HG02840 (cell line): Measurements from ENCODE around the gene ARMC5.
"Not testable (repeated sequence)": the region's sequence is repeated elsewhere in the genome, so short reads cannot be mapped to it uniquely, and the experiment has no call there.

Experiments
- ATAC-seq: cut with Tn5 transposase; IDR thresholded peaks from one replicate; pipeline ENCODE4 v1.9.1; 2021; ENCODE audit warnings: mild to moderate bottlenecking, moderate library complexity, moderate number of reproducible peaks; ENCODE audit not compliant: unreplicated experiment, low FRiP score

Gene ARMC5

GRCh38 chr16:31458844-31459686 lies at the start of gene ARMC5:
Gene ARMC5 (plus strand): TSS chr16:31459501. CDS start chr16:31459525, 24 bp downstream.
- ATAC-seq, result peak; percentile 79

- ATAC-seq, result no peak
These were observed 49.2 kb upstream of the ARMC5 start for GRCh38 chr16:31410082-31410481.

GRCh38 chr16:31411024-31411844 lies 48.1 kb upstream of the ARMC5 start:
- no peak for ATAC-seq

GRCh38 chr16:31412750-31413149 lies 46.6 kb upstream of the ARMC5 start:
- no peak for ATAC-seq

- no peak for ATAC-seq
These were observed 45.9 kb upstream of the ARMC5 start for GRCh38 chr16:31413381-31413780.

GRCh38 chr16:31413943-31414342 lies 45.4 kb upstream of the ARMC5 start:
- ATAC-seq, result no peak

- ATAC-seq, result no peak
These were observed 44.6 kb upstream of the ARMC5 start for GRCh38 chr16:31414706-31415105.

- ATAC-seq, result no peak
These were observed 42.9 kb upstream of the ARMC5 start for GRCh38 chr16:31416371-31416770.

GRCh38 chr16:31417036-31417435 lies 42.3 kb upstream of the ARMC5 start:
- ATAC-seq, result not testable (repeated sequence)

GRCh38 chr16:31417916-31418315 lies 41.4 kb upstream of the ARMC5 start:
- ATAC-seq, result no peak

GRCh38 chr16:31420037-31420436 lies 39.3 kb upstream of the ARMC5 start:
- ATAC-seq, result no peak

- ATAC-seq, result no peak
These were observed 37.7 kb upstream of the ARMC5 start for GRCh38 chr16:31421587-31421986.

- ATAC-seq, result no peak
These were observed 36.1 kb upstream of the ARMC5 start for GRCh38 chr16:31423241-31423640.

GRCh38 chr16:31423801-31424200 lies 35.5 kb upstream of the ARMC5 start:
- ATAC-seq, result no peak

- no peak for ATAC-seq
These were observed 31.6 kb upstream of the ARMC5 start for GRCh38 chr16:31427441-31428278.

- no peak for ATAC-seq
These were observed 31.1 kb upstream of the ARMC5 start, which contains the start of gene COX6A2 for GRCh38 chr16:31428279-31428597. Gene COX6A2 (minus strand): TSS chr16:31428360. CDS start chr16:31428325, 35 bp downstream.

- no peak for ATAC-seq
These were observed 30.6 kb upstream of the ARMC5 start for GRCh38 chr16:31428638-31429247.

GRCh38 chr16:31429314-31429713 lies 30.0 kb upstream of the ARMC5 start:
- ATAC-seq, result no peak

GRCh38 chr16:31429796-31430195 lies 29.5 kb upstream of the ARMC5 start:
- no peak for ATAC-seq

- ATAC-seq, result no peak
These were observed 28.8 kb upstream of the ARMC5 start for GRCh38 chr16:31430380-31431052.
